OCI-LY3 (cell line): Measurements from ENCODE around the gene HABP2.

Experiments
- CTCF ChIP-seq: fragments of 200-600, 300-600 bp; sonication (generic); IDR thresholded peaks from 2 replicates; pipeline ENCODE4 v1.5.1; 2014; ENCODE audit warnings: antibody characterized with exemption, low read length, low read depth
- EZH2phosphoT487 ChIP-seq: fragments of 200-600 bp; shearing (Covaris generic); IDR thresholded peaks from 2 replicates; pipeline ENCODE4 v1.6.1; 2018; ENCODE audit warnings: antibody characterized with exemption, mixed run types, low read depth

- TF ChIP-seq CTCF = no peak
- no peak for TF ChIP-seq EZH2phosphoT487
Measured at GRCh38 chr10:113630929-113631533, 78.2 kb downstream of the HABP2 start.
